ENCODE data around the gene MTHFD1.

DNA sequence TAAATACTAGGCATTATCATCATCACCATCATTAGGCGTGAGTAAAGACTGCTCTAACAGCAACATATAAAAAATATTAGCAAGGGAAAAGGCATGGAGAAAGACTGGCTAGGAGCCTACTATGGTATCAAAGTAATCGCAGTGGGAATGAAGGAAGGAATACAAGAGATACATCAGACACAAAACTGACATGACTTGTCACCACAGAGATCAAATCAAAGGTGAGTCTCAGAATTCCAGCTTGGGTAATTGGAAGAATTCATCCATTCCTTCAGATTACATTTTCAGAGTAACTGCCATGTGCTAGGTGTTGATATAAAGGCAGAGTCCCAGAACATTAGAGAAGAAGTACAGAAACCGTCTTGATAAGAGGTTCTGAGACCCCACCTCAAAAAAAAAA lies 105.3 kb downstream of the MTHFD1 start:
- TF ChIP-seq, protein P1, sequence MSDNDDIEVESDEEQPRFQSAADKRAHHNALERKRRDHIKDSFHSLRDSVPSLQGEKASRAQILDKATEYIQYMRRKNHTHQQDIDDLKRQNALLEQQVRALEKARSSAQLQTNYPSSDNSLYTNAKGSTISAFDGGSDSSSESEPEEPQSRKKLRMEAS (IDR thresholded peaks at IDR 0.05), result no peak
- no peak for TF ChIP-seq KDM1A (IDR thresholded peaks at IDR 0.05; ENCODE audit: low read depth)
- TF ChIP-seq, protein P2, sequence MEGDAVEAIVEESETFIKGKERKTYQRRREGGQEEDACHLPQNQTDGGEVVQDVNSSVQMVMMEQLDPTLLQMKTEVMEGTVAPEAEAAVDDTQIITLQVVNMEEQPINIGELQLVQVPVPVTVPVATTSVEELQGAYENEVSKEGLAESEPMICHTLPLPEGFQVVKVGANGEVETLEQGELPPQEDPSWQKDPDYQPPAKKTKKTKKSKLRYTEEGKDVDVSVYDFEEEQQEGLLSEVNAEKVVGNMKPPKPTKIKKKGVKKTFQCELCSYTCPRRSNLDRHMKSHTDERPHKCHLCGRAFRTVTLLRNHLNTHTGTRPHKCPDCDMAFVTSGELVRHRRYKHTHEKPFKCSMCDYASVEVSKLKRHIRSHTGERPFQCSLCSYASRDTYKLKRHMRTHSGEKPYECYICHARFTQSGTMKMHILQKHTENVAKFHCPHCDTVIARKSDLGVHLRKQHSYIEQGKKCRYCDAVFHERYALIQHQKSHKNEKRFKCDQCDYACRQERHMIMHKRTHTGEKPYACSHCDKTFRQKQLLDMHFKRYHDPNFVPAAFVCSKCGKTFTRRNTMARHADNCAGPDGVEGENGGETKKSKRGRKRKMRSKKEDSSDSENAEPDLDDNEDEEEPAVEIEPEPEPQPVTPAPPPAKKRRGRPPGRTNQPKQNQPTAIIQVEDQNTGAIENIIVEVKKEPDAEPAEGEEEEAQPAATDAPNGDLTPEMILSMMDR (IDR thresholded peaks at IDR 0.05), result no peak
- TF ChIP-seq BHLHE40 (IDR thresholded peaks at IDR 0.05; ENCODE audit: low read depth, low read length), result no peak
- no peak for TF ChIP-seq POLR2A (IDR thresholded peaks at IDR 0.05; ENCODE audit: low read length)
- no peak for TF ChIP-seq ZFP36 (IDR thresholded peaks at IDR 0.05; ENCODE audit: borderline replicate concordance, partially characterized antibody)

All from A549 (cell line).